Measurements from ENCODE around the gene MFAP3L.

GRCh38 chr4:169968999-169969398 is 57.2 kb downstream of the MFAP3L start:
- no peak for TF ChIP-seq POLR2A (IDR thresholded peaks at IDR 0.05; ENCODE audit: low read depth, low read length)
- no peak for TF ChIP-seq POLR2AphosphoS5 (IDR thresholded peaks at IDR 0.05; ENCODE audit: low read depth, low read length)
